NCI-H774 (cell line): Measurements from ENCODE around the gene CCDC102A.
A peak's percentile ranks its signal among the peaks of the same experiment; 100 is the strongest.
"Not testable (repeated sequence)": the region's sequence is repeated elsewhere in the genome, so short reads cannot be mapped to it uniquely, and the experiment has no call there.

Experiments used
- DNase-seq: peaks from one replicate; lab custom pipeline; 2025; lab: John Stamatoyannopoulos, UW

Gene CCDC102A

DNA sequence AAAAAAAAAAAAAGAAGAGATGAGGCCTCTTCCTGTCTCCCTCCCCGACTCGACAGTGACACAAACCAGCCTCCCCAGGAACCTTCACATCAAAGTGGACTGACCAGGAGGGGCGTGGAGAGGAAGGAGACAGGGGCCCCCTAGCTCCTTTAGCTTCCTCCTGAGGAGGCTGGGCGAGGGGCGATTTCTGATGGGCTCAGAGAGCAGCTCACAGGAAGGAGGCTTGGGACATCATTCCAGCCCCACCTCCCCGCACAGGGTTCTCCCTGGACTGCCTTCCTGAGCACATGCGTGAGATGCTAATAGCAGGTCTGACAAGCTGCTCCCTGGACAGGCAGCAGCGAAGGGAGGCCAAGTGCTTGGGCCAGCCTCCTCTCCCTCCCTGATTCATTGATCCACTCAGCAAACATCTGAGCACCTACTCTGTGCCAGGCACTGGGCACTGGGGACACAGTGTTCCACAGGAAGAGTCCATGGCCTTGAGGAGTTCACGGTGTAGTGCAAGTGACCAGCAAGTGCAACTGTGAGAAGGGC, 35.7 kb downstream of the CCDC102A start:
- DNase-seq, result no peak

DNA sequence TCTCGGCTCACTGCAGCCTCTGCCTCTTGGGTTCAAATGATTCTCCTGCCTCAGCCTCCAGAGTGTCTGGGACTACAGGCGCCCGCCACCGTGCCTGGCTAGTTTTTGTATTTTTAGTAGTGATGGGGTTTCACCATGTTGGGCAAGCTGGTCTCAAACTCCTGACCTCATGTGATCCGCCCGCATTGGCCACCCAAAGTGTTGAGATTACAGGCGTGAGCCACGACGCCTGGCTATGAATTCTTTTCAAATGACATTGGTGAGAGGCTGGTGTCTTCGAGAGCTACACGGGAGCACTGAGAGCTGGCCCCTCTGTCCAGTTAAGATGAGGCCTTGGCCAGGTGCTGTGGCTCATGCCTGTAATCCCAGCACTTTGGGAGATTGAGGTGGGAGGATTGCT, 36.4 kb downstream of the CCDC102A start:
- not testable (repeated sequence) for DNase-seq

DNA sequence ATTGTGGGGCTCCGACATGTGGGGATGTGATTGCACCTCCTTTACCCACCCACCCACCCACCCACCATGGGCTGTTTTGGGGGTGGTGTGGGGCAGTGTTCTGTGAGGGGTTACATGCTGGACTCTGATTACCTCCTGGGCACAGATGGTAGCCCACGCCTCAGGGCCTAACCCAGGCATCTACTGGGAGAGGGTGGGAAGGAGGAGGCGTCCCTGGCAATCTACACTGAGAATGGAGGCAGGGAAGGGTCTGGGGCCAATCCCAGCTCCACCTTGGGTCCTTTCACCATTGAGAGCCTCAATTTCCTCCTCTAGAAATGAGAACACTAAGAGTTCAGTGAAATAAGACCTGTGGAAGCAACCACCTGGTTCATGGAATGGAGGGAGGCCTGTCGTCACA, 38.3 kb downstream of the CCDC102A start:
- DNase-seq, result no peak

DNA sequence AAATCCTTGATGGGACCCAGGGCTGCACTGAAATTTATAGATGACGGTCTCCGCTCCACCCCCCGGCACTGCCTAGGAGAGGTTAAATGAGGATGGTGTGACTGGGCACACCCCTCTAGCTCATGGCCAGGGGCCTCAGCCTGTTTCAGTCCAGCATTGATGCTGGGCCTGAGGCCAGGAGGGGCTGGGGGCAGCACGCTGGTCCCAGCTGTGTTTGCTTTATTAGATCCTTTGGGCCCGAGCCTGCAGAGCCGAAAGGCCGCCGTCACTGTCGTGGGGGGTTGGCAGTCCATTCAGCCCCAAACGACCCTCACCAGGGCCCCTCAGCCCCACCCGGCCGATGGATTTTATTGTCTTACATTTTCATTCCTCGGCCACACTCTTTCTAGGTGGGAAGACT, 39.2 kb downstream of the CCDC102A start:
- no peak for DNase-seq

DNA sequence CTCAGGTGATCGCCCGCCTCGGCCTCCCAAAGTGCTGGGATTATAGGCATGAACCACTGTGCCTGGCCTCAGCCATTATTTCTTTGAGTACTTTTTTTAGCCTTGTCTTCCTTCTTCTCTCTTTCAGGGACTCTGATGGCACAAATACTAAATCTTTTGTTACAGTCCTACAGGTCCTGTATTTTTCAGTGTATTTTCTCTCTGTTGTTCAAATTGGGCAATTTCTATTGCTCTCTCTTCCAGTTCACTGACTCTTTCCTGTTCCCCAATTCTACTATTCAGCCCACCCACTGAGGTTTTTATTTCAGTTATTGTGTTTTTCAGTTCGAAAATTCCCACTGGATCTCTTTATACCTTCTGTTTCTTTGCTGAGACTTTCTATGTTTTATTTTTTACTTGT, 42.6 kb downstream of the CCDC102A start:
- DNase-seq, result no peak

DNA sequence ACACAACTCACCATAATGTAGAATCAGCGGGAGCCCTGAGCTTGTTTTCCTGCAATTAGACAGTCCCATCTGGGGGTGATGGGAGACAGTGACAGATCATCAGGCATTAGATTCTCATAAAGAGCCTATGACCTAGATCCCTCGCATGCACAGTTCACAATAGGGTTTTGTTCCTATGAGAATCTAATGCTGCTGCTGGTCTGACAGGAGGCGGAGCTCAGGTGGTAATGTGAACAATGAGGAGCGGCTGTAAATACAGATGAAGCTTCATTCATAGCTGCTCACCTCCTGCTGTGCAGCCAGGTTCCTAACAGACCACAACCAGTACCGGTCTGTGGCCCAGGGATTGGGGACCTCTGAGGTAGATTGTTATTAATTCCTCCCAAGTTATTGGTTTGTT, 47.1 kb downstream of the CCDC102A start:
- no peak for DNase-seq

DNA sequence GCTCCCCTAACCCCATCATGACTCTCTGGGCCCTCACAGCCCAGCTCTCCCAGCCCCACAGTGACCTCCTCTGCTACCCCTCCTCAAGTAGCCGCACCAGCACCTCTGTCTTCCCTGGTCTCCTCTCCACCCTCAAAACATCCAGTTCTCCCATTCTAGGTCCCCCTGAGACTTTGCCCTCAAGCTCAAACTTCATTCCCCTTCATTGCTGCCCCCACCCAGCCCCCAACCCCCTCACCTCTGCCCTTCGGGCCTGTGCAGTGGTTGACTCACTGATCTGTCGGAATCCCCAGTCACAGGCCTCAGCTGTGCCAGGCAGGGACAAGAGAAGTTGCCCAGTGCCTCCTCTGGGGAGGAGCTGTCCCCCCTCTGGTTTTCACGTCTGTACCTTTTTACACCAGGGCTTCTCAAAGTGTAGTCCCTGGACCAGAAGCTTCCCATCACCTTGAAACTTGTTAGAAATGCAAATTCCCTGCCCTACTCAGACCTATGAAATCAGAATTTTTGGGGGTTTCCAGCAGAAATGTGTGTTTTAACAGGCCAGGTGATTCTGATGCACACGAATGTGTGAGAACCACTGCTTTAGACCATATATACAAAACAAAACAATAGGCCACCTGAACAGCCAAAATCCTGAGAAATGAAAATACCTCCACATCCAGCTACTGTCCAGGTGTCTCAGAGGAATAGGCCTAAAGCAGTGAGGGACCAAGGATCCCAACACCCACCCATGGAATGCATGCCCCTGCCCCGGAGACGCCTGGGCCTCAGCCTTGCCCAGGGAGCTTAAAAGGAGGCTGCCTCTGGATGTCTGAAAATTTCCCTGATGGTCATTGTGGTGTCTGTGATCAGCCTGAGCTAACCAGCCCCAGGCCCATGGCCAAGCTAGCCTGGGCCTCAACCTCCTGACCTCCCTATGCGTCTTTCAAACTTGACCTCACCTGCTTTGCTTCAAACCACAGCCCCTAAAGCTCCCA, 49.2 kb downstream of the CCDC102A start:
- no peak for DNase-seq

DNA sequence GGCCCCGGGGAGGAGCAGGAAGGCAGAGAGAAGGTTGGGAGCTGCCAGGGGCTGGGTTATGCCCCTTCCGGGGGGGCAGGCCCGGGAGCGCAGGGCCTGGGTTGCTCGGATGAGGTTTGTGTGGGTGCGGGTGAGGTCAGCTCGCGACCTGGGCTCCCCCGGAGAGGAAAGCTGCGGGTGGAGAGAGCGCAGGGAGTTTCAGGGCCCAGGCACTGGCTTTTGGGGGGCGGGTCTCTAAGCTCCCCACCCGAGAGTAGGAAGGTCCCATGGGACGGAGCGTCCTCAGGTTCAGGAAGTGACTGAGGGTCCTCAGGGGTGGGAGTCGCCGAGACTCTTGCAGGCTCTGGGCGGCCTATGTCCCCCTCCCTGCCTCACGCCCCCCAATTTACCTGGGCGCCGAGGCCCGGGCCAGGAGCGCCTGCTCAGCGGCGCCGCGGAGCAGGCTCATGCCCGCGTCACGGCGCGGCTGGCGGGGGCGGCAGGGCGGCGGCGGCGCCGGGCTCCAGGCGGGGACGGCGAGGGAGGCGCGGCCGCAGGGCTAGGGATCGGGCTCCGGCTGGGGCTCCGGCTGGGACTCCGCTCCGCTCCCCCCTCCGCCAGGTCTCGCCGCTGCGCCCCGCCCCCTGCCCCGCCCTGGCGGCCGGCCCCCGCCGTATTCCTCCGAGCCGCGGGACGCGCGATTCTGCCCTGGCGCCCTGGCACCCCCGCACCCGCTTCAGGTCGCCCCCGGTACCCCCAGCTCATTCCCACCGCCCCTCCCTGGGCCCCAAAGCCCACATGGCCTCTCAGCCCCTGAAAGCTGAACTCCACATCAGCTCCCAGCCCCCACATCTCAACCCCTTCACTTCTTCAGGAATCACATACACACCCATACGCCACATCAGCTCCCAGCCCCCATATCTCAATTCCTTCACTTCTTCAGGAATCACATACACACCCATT, 50.2 kb downstream of the CCDC102A start, which contains the start of gene DOK4:
Gene DOK4 (minus strand): TSS at position 578 of the 942 bp plus-strand sequence. CDS start 6,986 bp downstream, outside the sequence.
- peak; percentile 56 for DNase-seq

DNA sequence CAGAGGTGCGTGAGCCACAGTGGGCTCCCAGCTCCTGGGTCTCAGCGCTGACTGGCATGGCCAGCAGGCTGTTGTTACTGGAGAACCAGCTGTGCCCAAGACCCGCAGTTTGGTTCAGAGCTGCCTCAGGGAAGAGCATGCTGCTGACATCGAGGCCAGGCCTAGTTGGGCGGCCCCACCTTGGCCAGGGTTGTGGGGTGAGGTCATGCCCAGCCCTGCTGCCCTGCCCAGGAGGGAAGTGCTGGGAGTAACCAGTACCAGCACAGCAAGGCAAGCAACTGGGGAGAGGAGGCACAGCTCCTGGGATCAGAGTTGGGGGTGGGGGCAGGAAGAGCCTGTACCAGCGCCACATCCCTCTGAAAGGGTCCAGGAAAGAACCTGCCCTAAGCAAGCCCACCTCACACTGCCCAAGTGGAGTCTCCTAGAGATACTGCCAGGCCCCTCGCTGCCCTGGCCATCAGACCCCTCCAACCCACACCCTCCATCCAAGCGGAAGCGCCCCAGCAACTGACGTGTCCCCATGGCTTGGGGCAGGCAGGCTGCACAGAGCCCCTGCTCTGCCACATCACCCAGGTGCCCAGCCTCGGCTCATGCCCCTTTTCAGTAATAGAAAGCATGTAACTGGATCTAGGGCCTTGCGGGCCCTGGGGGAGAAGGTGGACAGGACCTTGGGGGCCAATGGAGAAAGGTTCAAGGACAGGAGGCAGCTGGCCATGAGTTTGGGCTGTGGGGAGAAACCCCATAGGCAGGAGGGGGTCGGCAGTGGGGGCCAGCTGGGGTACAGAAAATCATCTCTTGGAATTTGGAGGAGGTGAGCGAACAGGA, 51.1 kb downstream of the CCDC102A start:
- no peak for DNase-seq

DNA sequence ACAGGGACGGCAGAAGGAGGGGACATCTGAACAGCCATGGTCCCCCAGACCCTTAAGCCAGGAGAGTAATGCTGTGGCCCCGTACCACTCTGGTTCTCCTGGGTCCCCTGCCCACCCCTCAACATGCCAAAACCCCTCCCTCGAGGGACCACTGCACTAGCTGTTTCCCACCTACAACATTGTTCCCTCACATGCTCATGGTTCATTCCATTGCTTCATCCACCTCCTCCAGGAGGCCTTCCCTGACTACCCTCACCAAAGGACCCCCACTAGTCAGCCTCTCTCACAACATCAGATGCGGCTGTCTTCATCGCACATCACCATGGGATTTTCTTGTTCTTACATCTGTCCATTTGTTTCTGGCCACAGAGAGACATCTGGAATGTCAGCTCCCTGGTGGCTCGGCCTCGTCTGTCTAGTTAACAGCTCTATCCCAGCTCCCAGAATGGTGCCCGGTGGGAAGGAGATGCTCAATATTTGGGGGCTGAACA, 51.8 kb downstream of the CCDC102A start:
- no peak for DNase-seq

DNA sequence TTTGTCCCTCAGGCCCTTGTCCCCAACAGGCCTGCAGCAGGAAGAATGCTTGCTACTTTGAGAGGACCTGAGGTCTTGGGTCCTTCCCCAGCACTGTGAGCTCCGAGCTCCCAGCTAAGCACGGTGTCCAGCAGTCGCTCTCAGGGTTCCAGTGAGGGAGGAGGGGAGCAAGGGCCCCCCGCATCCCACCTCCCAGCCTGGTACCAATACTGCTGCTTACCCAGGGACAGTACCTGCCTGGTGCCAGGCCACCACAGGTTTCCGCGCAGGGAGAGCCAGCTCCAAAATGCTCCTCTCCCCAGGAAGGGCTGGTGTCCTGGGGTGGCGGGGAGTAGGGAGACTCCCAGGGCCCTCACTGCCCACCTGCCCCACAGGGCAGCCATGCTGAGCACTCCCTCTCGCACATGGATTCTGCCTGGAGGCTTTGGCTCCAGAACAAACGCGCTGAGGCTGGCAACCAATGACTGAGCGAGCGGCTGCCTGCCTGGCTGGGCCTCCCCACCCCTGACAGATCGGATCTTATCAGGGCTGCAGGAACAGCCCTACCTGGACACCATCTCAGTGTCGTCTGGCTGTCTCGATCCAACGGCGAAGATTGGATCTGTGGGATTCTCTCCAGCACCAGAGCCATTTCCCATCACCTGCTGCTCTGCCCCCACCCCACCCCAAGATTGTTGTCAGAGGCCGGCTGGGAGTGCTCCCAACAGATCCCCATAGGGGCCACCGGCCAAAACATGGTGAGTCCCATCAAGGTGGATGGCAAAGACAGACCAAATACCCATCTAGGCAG, 52.5 kb downstream of the CCDC102A start:
- no peak for DNase-seq

DNA sequence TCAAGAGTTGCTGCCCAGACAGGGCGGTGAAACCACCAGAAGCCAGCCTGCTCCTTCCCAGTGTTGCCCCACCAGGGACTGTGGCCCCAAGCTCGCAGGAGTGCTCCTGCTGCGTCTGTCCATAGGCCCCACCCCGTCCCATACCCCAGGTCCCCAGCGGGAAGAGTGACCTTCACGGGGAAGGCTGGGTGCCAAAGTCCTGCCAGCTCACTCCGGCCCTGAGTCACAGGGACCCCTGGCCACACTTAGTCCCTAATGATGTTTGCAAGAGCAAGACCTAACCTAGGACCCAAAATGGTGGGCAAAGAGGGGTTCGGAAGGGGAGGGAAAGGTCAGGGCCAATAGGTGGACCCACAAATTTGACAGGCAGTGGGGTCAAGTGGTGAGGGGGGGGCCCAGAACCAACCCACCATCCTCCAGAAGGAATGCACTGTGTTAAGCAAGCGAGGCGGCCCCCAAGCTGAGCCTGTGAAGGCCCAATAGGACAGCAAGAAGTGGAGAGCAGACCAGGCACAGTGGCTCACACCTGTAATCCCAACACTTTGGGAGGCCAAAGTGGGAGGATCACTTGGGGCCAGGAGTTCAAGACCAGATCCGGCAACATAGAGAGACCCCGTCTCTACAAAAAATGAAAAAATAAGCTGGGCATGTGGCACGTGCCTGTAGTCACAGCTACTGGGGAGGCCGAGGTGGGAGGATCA, 53.4 kb downstream of the CCDC102A start:
- no peak for DNase-seq

DNA sequence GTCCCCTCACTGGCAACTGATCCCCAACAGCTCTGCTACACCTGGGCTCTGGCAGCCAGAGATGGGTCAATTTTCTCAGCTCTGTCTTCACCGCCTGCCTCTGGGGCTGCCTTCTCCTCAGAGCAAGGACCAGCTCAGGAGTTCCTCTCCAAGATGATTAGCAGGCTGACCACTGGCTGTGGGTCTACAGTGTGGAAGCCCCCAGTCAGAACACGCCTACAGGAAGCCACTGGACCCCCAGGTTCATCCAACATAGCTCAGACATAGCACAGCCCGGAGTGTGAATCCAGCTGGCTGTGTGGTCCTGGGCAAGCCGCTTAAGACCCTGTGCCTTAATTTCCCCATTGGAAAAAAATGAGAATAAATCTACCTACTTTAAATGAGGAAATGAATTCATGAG, 55.0 kb downstream of the CCDC102A start:
- no peak for DNase-seq

DNA sequence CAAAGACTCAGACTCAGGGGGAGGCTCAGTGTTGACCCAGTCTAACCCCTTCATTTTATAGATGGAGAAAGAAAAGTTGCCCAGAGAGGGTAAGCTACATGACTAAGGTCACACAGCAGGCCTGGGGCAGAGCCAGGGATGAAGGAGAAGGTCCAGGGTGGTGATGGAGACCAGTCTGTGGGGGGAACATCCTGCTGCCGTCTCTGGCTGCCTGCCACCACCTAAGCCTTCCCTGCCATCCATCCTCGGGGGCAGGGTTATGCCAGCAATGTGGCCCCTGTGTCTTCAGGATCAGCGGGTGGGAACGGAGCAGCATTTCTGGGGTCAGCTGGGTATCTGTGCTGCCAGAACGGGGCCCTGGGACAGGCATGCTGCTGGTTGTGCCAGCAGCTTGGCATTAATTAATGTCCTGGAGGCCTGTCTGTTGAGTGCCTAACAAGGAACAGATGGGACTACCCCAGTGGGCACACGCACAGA, 55.6 kb downstream of the CCDC102A start:
- no peak for DNase-seq

DNA sequence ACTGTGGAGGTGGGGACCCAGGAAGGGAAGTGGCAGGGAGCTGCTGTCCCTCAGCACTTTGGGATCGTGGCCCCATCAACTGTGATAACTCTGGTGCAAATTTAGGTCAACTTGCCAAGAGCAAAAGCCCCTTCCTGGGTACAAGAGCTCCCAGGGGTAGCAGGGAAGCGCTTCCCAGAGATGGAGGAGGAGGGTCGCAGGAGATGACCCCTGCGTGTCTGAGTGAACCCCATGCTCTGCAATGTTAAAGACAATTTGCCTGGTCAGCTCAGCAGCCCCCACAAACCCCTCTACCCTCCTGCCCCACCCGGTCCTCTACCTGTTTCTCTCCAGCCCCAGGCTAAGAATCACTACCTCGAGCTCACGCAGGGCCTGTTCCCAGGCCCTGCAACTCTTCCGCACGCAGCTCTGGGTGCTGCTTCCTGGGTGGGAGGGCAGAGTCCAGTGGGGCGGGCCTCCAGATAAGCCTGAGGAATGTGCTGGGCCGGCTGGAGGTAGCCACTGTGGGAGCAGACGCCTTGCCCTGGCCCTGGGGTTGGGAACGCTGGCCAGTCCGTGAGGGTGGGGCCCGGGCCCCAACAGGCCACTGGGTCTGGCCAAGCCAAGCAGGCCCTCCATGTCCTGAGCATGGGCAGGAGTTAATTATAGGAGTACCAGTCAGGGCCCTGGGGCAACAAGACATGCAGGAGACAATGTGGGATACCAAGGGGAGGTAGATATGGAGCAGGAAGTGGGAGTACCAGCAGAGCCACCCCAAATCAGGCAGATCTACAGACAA, 56.2 kb downstream of the CCDC102A start:
- DNase-seq, result no peak

DNA sequence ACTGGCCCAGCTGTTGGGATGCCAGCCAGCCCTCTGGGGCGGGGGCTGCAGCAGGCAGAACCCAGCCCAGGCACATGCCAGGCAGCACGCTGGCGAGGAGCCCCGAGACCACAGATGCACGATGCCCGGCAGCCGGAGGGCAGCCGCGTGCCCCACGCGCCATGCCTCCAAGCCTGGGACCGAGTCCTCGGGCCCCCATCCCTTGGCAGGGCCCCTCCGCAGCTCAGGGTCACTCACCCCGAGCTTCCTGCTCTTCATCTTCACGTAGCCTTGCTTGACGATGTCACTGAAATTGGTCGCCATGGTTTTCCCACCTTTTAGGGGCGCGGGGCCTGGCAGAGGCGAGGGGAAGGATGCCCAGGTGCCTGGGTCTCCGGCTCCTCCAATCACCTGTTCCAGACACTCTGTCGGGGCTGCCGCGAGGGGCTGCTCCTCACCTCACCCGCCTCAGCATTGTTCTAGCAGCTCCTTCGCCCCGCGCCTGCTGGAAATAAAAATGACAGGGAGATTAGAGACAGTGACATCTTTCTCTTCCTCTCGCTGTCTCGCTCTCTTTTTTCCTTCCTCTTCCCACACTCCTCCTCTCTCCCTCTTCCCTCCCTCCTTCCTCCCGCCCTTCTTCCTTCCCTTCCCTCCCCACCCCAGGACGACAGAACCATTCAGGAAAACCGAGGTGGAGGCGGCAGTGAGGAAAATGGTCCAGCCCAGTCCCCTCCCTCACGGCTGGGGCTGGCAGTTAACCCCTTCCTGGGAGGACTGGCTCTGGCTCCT, 57.0 kb downstream of the CCDC102A start:
- DNase-seq, result no peak

DNA sequence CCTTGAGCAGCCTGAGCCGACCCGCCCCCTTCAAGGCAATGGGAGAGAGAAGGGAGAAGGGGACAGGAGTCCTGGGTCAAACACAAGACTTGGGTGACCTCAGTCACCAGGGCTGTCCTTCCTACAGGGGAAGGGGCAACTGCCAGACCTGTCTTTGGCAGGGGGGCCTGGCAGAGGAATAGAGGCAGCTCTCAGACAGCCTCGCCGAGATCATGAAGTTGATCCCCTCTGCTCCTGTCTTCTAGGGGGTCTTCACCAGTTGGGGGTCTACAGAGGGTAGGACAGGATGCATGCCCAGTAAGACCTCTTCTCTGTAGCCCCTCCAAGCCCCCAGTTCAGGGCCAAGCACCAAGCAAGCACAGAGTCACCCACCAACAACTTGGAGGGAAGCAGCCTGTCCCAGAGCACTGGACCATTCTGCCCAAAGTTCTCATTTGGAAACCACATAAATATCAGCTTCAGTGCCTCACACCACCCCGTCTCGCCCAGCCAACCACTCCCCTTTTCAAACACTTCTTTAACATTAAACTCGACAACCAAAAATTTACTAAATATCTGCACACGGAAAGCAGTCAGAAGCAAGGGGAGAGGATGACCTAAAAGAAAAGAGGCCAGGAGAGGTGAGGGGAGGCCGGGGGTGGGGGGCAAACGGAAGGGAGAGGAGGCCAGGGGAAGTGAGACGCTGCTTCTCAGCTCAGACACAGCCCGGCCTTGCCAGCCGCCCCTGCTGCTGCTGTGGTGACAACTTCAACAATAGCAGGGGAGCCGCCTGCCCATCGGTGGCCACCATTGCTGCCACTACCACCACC, 57.8 kb downstream of the CCDC102A start:
- no peak for DNase-seq
